NCI-H748 (cell line): ENCODE data around the gene KRTCAP2.
A peak's percentile ranks its signal among the peaks of the same experiment; 100 is the strongest.

ENCODE experiments used
- DNase-seq: peaks from one replicate; lab custom pipeline; 2025; ENCODE audit not compliant: unreplicated experiment; lab: John Stamatoyannopoulos, UW

Gene KRTCAP2

DNA sequence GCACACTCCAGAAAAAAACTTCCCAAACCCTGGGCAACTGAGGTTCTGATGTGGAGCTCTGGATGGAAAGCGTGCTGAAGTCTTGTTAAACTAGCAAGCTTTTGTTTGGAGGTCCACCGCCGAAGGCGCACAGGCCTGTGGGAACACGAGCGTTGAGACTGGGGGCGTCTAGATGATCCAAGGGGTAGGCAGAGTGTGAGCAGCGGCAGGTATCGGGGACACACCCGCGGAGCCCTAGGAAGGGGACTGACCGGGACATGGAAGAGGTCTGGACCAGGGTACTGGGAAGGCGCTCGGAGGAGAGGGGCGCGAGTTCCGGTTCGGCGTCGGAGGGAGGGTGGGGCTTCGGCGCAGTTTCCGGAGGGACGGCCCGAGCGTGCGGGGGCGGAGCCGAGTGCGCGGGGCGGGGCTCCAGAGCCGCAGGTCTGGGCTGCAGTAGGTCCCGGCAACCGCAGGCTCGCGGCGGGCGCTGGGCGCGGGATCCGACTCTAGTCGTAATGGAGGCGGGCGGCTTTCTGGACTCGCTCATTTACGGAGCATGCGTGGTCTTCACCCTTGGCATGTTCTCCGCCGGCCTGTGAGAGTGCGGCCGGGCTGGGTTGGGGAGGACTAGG lies 37.6 kb downstream of the KRTCAP2 start, which contains the start of gene SLC50A1:
TSS of gene SLC50A1 (plus strand) at position 438 of the 614 bp plus-strand sequence. CDS start at position 498, 60 bp downstream.
- DNase-seq = peak; percentile 97

GRCh38 chr1:155134880-155135414 lies 38.2 kb downstream of the KRTCAP2 start:
- peak; percentile 81 for DNase-seq

GRCh38 chr1:155134322-155134721 lies 38.8 kb downstream of the KRTCAP2 start:
- DNase-seq = no peak

GRCh38 chr1:155133799-155134281 lies 39.3 kb downstream of the KRTCAP2 start:
- DNase-seq = no peak

- no peak for DNase-seq
Observed at GRCh38 chr1:155131856-155132255, 41.2 kb downstream of the KRTCAP2 start.

DNA sequence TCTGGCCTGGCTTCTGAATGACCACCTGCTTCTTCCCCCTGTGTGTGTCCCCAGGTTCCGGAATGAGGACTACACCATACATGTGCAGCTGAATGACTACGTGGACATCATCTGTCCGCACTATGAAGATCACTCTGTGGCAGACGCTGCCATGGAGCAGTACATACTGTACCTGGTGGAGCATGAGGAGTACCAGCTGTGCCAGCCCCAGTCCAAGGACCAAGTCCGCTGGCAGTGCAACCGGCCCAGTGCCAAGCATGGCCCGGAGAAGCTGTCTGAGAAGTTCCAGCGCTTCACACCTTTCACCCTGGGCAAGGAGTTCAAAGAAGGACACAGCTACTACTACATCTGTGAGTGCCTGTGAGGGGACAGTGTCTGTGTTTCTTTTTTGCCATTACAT lies 41.8 kb downstream of the KRTCAP2 start:
- no peak for DNase-seq

DNA sequence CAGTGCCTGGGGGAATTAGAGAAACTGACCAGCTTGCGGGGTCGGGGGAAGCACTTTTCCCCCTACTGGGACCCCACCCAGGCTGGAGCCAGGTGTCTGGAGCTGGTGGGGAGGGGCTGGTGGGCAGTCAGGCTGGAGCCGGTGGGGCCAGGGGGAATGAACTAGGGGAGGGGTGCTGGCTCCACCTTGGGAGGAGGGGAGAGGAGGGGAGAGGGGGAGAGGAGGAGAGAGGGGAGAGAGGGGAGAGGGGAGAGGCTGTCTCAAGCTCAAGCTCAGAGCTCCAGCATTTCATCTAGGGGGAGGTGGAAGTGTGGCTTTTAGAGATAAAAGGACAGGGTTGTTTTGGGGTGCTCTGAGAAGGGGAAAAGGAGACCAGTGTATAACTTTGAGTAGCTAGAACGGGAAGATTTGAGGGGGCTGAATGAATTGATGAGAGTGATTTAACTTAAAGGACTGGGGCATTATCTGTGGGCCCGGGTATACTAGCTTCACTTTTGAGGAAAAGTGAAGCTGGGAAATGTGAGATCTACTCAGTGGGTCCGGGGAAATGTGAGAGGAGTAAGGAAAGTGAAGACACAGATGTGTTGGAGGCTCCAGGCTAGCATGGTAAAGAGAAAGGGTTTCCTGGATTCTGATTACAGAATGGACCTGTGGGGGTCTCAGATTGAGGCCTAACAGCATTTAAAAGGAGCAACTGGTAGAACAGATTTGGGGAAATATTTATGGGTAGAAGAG lies 42.7 kb downstream of the KRTCAP2 start:
- DNase-seq = no peak

DNA sequence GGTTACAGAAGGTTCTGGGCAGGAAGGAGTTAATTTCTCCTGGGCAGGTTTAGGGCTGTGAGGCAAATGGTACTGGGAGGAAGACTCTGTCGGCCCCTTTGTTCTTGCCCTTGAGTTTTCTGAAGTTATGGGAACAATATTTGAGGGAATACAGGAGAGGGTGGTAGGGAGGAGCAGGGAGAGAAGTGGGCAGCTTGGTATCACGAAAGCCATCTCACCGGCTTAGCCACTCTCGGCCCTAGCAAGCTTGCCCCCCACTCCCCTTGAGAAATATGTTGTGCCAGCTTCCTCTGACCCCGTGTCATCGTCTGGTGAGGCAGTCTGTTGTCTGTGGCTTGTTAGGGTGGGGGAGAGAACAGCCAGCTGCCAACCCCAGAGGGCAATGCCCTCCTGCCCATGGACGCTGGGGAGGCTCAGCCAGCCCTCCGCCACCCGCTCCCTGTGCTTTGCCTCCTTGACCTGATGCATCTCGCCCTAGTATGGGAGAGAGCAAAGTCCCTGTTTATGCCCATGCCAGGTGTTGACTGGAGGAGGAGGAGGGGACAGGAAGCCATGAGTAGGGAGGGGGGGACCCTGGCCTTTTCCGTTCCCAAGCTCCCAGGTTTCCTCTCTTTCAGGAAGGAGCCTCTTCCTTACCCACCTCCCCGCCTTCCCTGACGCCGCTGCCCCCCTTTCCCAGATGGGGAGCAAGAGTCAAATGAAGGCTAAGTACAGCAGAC lies 44.2 kb downstream of the KRTCAP2 start:
- DNase-seq = no peak

- DNase-seq = no peak
Observed at GRCh38 chr1:155127967-155128754, 44.9 kb downstream of the KRTCAP2 start.

- DNase-seq = peak; percentile 76
Observed at GRCh38 chr1:155127105-155127966, 45.8 kb downstream of the KRTCAP2 start, which contains the start of gene EFNA1. TSS of gene EFNA1 (plus strand) at chr1:155127876. CDS start at chr1:155127978, 102 bp downstream.

DNA sequence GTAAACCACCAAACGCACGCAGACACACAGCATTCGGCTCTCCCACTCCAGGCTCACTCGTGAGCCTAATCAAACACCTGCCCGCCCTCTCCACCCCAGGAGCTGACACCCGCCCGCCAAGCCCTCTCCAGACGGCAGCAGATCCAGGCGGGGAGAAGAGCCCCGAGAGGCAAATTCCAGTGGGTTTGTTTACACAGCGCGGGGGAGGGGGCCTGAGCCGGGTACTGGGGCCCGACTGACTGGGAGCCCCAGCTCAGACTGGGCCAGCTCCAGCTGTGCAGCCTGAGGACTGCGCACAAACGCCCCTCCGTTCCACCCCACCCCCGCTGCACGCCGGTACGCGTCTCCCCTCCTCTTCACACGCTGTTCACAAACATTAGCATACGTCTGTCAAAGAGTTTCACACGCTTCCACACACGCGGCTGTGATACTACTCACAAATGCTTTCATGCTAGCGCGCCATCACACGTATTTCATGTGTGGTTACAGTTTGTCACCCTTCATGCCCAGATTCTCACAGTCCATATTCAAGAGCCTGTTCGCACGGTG lies 46.5 kb downstream of the KRTCAP2 start:
- DNase-seq = peak; percentile 70

DNA sequence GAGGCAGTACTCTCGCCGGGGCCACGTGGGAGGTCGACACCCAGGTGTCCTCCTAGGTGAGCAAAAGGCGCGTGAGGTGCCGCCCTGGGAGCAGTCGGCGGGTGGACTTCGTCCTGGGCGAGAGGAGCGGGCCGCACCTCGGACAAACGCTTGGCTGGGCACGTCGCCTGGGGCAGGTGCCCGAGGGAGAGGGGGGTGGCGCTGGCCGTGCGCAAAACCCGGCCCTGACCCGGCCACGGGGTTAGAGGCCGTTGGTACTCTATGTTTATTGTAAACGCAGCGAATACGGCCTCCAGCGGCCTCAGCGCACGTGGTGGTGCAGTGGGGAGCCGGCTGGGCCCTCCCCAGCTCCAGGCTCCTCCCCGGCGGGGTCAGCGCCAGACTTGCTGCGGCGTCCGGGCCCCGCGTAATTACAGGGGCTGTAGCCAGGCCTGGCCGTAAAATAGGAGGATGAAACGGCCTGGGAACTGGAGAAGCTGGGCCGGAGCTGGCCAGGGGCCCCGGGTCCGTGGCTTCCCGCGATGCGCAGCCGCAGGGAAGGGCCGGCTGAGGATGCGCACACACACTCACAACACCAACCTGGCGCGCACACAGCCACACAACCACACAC lies 47.1 kb downstream of the KRTCAP2 start:
- DNase-seq = peak; percentile 64

- DNase-seq = no peak
Observed at GRCh38 chr1:155125511-155125945, 47.6 kb downstream of the KRTCAP2 start.

DNA sequence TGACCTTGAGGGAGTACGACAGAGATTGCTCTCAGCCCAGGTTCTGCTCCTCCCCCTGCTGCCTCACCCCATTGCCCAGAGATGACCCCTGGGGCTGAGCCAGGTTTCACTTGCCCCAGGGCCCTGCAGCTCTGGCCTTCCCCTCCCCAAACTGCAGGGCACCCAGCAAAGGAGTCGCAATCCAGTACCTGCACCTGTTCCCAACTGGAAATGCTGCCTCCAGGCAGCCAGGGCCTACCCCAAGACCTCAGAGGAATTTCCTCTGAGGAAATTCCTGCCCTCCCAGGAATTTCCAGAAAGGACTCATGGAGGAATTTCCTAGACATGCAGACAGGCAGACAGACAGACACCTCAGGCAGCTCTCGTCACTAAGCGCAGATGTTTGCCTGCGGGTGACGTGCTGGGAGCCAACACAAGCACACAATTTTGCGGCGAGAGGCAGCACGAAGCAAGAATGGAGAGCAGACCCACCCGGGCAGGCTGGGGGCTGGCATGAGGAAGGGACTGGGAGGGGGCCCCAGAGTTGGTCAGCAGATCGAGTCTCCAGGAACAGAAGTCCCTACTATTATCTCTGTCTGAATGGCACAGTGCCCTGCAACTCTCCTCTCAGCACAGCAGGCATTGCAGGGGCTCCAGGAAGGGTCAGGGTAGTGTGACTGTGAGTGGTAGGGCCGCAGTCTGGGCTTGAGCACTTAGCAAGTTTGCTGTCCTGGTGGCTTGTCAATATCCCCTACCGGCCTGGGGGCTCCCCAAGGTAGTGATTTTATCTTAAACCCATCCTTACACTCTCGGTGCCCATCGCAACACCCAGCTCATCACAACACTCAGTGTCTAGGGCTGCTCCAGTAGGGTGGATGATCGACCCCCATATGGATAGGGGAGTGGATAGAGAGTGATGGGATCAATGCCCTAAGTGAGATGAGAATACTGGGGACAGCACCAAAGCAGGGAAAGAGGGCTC lies 48.3 kb downstream of the KRTCAP2 start:
- no peak for DNase-seq

GRCh38 chr1:155123801-155124200 lies 49.3 kb downstream of the KRTCAP2 start:
- no peak for DNase-seq

- no peak for DNase-seq
Observed at GRCh38 chr1:155122308-155122707, 50.8 kb downstream of the KRTCAP2 start.

GRCh38 chr1:155121249-155121648 lies 51.9 kb downstream of the KRTCAP2 start:
- no peak for DNase-seq

DNA sequence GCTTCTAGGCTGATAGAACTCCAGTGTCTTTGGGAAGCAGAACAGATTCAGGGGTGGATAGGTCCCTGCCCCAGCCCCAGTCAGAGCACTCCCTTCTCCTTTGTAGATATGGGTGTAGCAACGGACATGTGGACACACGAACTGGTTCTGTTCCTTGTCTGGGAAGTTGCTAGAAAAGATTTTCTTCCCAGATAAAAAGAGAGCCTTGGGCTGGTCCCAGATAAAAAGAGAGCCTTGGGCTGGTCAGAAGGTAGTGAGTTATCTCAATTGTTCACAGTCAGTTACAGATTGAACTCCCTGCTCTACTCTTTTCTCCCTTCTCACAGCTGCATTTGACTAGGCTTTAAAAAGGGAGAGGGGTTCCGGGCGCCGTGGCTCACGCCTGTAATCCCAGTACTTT lies 52.9 kb downstream of the KRTCAP2 start:
- no peak for DNase-seq
